ENCODE measurements around the gene CAT. TPM values are rescaled to one million over a fixed set of nuclear protein-coding genes. Genes with fewer than 3 reads are reported as not detected.

CAT gene
- total RNA-seq, 3 donors from 2014 or later: 75.7 to 111 (median 89.5) TPM

DNA sequence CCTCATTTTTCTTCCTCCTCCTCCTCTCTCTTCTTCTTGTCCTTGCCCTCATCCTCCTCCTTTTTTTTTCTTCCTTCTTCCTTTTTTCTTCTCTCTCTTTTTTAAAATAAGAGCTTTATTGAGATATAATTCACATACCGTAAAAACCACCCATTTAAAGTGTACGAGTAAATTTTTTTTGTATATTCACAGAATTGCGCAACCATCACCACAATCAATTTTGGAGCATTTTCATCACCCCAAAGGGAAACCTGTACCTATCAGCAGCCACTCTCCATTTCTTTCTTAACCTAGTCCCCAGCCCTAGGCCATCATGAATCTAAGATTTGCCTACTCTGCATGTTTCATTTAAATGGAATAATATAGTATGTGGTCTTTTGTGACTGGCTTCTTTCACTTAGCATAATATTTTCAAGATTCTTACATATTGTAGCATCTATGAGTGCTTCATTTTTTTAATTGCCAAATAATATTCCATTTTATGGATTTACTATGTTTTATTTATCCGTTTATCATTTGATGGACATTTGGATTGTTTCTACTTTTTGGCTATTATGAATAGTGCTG lies 35.0 kb downstream of the CAT start:
- no peak overlapping the region for H3K4me3 ChIP-seq
- no peaks in the 10 kb centered on the region for H3K9me3 ChIP-seq
- H3K4me1 ChIP-seq (ENCODE audit: low read depth): no peaks in the 10 kb centered on the region
- ATAC-seq: no peak
- peaks cover 7% of the 10 kb centered on the region for H3K36me3 ChIP-seq (ENCODE audit: low read depth)
- TF ChIP-seq, protein P1, sequence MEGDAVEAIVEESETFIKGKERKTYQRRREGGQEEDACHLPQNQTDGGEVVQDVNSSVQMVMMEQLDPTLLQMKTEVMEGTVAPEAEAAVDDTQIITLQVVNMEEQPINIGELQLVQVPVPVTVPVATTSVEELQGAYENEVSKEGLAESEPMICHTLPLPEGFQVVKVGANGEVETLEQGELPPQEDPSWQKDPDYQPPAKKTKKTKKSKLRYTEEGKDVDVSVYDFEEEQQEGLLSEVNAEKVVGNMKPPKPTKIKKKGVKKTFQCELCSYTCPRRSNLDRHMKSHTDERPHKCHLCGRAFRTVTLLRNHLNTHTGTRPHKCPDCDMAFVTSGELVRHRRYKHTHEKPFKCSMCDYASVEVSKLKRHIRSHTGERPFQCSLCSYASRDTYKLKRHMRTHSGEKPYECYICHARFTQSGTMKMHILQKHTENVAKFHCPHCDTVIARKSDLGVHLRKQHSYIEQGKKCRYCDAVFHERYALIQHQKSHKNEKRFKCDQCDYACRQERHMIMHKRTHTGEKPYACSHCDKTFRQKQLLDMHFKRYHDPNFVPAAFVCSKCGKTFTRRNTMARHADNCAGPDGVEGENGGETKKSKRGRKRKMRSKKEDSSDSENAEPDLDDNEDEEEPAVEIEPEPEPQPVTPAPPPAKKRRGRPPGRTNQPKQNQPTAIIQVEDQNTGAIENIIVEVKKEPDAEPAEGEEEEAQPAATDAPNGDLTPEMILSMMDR (IDR thresholded peaks at IDR 0.05): no peak
- no peak for DNase-seq
- intact Hi-C loops (cut with DNase I, micrococcal nuclease): no loop called here

DNA sequence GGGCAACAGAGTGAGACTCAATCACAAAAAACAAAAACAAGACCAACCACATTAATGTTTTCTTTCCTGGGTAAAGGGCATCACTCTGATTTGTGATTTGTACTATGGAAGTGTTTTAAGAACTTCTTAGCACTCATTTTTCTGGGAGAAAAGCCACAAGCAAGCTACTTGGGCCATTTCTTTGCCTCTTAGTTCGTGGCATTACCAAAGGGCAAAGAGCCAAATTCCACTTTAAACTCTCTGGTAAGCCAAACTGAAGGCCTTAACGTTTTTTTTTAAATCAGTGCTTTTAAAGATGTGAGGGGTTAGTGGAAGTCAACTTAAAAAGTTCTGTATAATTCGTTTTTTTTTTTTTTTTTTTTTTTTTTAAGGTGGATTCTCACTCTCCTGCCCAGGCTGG lies 36.9 kb downstream of the CAT start:
- no peak overlapping the region for H3K4me3 ChIP-seq
- peaks cover 7% of the 10 kb centered on the region for H3K36me3 ChIP-seq (ENCODE audit: low read depth)
- TF ChIP-seq, protein P1 (IDR thresholded peaks at IDR 0.05): no peak
- no peak for DNase-seq
- intact Hi-C loops (cut with DNase I, micrococcal nuclease): no loop called here
- no peak for ATAC-seq
- H3K4me1 ChIP-seq (ENCODE audit: low read depth): no peaks in the 10 kb centered on the region
- H3K9me3 ChIP-seq: no peaks in the 10 kb centered on the region

DNA sequence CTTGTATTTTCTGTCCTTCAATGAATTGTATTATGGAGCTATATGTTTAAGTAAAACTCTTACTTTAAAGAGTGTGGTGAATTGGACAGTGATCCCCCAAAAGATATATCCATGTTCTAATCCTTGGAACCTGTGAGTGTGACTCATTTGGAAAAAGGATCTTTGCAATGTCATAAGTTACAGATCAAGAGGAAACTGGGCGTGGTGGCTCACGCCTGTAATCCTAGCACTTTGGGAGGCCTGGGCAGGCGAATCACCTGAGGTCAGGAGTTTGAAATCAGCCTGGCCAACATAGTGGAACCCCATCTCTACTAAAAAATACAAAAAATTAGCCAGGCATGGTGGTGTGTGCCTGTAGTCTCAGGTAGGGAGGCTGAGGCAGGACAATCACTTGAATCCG lies 38.1 kb downstream of the CAT start:
- TF ChIP-seq, protein P1 (IDR thresholded peaks at IDR 0.05): no peak
- H3K4me1 ChIP-seq (ENCODE audit: low read depth): no peaks in the 10 kb centered on the region
- no peaks in the 10 kb centered on the region for H3K36me3 ChIP-seq (ENCODE audit: low read depth)
- no peak overlapping the region for H3K4me3 ChIP-seq
- DNase-seq: no peak
- no peaks in the 10 kb centered on the region for H3K9me3 ChIP-seq
- no peak for ATAC-seq
- intact Hi-C loops (cut with DNase I, micrococcal nuclease): no loop called here

DNA sequence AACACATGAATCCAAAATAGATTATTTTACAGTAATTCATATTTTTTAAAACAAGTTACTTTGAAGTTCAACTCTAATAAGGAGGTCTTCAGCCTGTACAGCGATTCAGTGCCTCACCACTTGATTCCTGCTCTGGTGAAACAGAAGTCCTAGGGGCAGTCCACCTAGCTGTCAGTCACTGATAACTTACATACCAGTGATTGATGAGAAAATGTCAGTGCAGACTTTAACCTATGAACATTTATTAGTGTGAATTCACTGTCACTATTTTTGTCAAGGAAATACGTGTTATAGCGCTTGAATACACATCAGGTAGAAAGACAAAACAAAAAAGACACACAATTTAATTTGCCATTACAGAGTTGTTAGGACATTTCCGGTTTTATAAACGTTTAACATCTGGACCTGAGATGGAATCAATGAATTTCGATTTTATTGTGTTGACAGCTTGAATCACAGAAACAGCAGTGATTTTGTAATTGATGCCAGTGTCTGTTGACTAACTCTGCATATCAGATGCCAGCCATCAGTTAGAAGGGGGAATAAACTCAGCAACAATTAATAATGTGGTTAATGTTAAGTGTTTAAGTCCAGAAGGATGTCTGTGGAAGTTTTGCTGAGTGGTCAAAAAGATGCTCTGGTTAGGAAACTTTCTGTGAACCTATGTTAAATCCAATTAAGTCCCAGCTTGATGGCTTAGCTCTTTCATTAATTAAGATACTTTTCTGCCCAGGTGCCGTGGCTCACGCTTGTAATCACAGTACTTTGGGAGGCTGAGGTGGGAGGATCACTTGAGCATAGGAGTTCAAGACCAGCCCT lies 40.3 kb downstream of the CAT start:
- intact Hi-C loops (cut with DNase I, micrococcal nuclease): no loop called here
- H3K4me1 ChIP-seq (ENCODE audit: low read depth): no peaks in the 10 kb centered on the region
- no peaks in the 10 kb centered on the region for H3K9me3 ChIP-seq
- DNase-seq: no peak
- ATAC-seq: no peak
- TF ChIP-seq, protein P1 (IDR thresholded peaks at IDR 0.05): no peak
- H3K36me3 ChIP-seq (ENCODE audit: low read depth): no peaks in the 10 kb centered on the region
- no peak overlapping the region for H3K4me3 ChIP-seq

DNA sequence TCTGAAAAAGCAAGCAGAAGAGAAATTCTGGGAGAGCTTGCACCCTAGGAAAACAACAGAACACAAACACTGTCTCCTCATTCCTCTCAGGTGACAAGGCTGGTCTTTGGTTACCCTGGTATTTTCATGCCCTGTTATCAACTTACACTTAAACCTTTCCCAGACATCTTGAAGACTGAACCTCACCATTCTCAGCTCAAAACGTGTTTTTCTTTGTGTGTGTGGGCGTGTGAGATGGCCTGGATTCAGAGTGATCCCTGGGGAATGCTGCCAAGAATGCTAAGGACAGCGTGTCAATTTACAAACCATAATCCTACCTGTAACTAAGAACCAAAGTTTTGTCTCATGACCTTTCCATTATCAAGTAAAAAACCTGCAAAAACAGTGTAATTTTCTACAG lies 41.6 kb downstream of the CAT start:
- no peak for ATAC-seq
- Histone ChIP-seq H3K4me3 (no peak overlapping the region), H3K4me1 (ENCODE audit: low read depth) (no peaks in the 10 kb centered on the region), H3K9me3 (no peaks in the 10 kb centered on the region), H3K36me3 (ENCODE audit: low read depth) (no peaks in the 10 kb centered on the region)
- TF ChIP-seq, protein P1 (IDR thresholded peaks at IDR 0.05): no peak
- DNase-seq: no peak
- intact Hi-C loops (cut with DNase I, micrococcal nuclease): no loop called here

Measured in mucosa of descending colon (tissue), 3 donors.